ENCODE data around the gene SMIM29.
A peak's percentile ranks its signal among the peaks of the same experiment; 100 is the strongest.
"Not testable (repeated sequence)": the region's sequence is repeated elsewhere in the genome, so short reads cannot be mapped to it uniquely, and the experiment has no call there.

The SMIM29 gene

GRCh38 chr6:34248727-34249468, at the start of gene SMIM29:
TSS of gene SMIM29 (minus strand) at chr6:34249006. CDS start at chr6:34247791, 1,215 bp downstream.
- DNase-seq (ENCODE audit: low read depth, low spot score): peak; percentile 98

GRCh38 chr6:34295721-34296120, 46.9 kb upstream of the SMIM29 start:
- no peak for DNase-seq (ENCODE audit: low read depth, low spot score)

- no peak for DNase-seq (ENCODE audit: low read depth, low spot score)
These were observed 44.1 kb upstream of the SMIM29 start for GRCh38 chr6:34292954-34293353.

- DNase-seq (ENCODE audit: low read depth, low spot score): no peak
These were observed 40.3 kb upstream of the SMIM29 start for GRCh38 chr6:34289137-34289536.

GRCh38 chr6:34288581-34288980, 39.8 kb upstream of the SMIM29 start:
- no peak for DNase-seq (ENCODE audit: low read depth, low spot score)

- DNase-seq (ENCODE audit: low read depth, low spot score): no peak
These were observed 36.8 kb upstream of the SMIM29 start for GRCh38 chr6:34285448-34286164.

- DNase-seq (ENCODE audit: low read depth, low spot score): peak; percentile 34
These were observed 36.0 kb upstream of the SMIM29 start for GRCh38 chr6:34284563-34285447.

- no peak for DNase-seq (ENCODE audit: low read depth, low spot score)
These were observed 33.0 kb upstream of the SMIM29 start for GRCh38 chr6:34281702-34282334.

- DNase-seq (ENCODE audit: low read depth, low spot score): no peak
These were observed 31.4 kb upstream of the SMIM29 start for GRCh38 chr6:34280216-34280615.

GRCh38 chr6:34278833-34279232, 30.0 kb upstream of the SMIM29 start:
- no peak for DNase-seq (ENCODE audit: low read depth, low spot score)

GRCh38 chr6:34277763-34278112, 28.9 kb upstream of the SMIM29 start:
- no peak for DNase-seq (ENCODE audit: low read depth, low spot score)

GRCh38 chr6:34276881-34277762, 28.3 kb upstream of the SMIM29 start:
- no peak for DNase-seq (ENCODE audit: low read depth, low spot score)

GRCh38 chr6:34276191-34276590, 27.4 kb upstream of the SMIM29 start:
- no peak for DNase-seq (ENCODE audit: low read depth, low spot score)

- DNase-seq (ENCODE audit: low read depth, low spot score): no peak
These were observed 26.5 kb upstream of the SMIM29 start for GRCh38 chr6:34275128-34275804.

- DNase-seq (ENCODE audit: low read depth, low spot score): no peak
These were observed 25.3 kb upstream of the SMIM29 start for GRCh38 chr6:34274129-34274528.

GRCh38 chr6:34273242-34273805, 24.5 kb upstream of the SMIM29 start:
- DNase-seq (ENCODE audit: low read depth, low spot score): no peak

GRCh38 chr6:34272013-34272926, 23.5 kb upstream of the SMIM29 start:
- DNase-seq (ENCODE audit: low read depth, low spot score): no peak

- not testable (repeated sequence) for DNase-seq (ENCODE audit: low read depth, low spot score)
These were observed 21.0 kb upstream of the SMIM29 start for GRCh38 chr6:34269658-34270341.
